ENCODE data around the gene GTF2H1. TPM values are rescaled to one million over a fixed set of nuclear protein-coding genes. Genes with fewer than 3 reads are reported as not detected.
A peak's percentile ranks its signal among the peaks of the same experiment; 100 is the strongest.

GTF2H1 gene
- total and polyA plus RNA-seq, 9 of the 15 experiments (the other 6 are each of a cell fraction or from before 2014, with no cell fraction given): 56.9 to 126 (median 92.1) TPM

- TF ChIP-seq ZBTB26 (CRISPR knock-in tag; IDR thresholded peaks at IDR 0.05) (0 out of 2 replicates have a peak, but pooled peaks have one; percentile 11), ZNF318 (IDR thresholded peaks at IDR 0.05; ENCODE audit: borderline replicate concordance in 1 of 2, low read depth in 1 of 2) (0 out of 4 replicates have a peak, but pooled peaks of 1 of the 2 experiments have one; percentile 27), CHD1 (IDR thresholded peaks at IDR 0.05; ENCODE audit: low read length) (no peak), ETV6 (IDR thresholded peaks at IDR 0.05; ENCODE audit: borderline replicate concordance in 1 of 2, low read depth in 2 of 2, low read length in 1 of 2) (peak in 1 of 2 experiments; percentile 71; a peak in 2 of 4 replicates), ETV6 (CRISPR knock-in tag; IDR thresholded peaks at IDR 0.05; ENCODE audit: borderline replicate concordance) (no peak), MTA1 (IDR thresholded peaks at IDR 0.05; ENCODE audit: borderline replicate concordance) (peak; percentile 70; the same call in 1 of the 2 replicates), JUN (IDR thresholded peaks at IDR 0.05; ENCODE audit: borderline replicate concordance, low read depth, low read length) (peak; percentile 35; the same call in 1 of the 2 replicates), JUN (CRISPR knock-in tag; IDR thresholded peaks at IDR 0.05; ENCODE audit: borderline replicate concordance) (no peak), MEIS2 (IDR thresholded peaks at IDR 0.05; ENCODE audit: partially characterized antibody) (peak; percentile 94), SETDB1 (IDR thresholded peaks at IDR 0.05; ENCODE audit: low read length) (no peak), MEF2D (tag; conservative IDR thresholded peaks at IDR 0.05; ENCODE audit: low read depth) (0 out of 2 replicates have a peak, but pooled peaks have one; percentile 26), DMBX1 (CRISPR knock-in tag; IDR thresholded peaks at IDR 0.05; ENCODE audit: borderline replicate concordance) (0 out of 2 replicates have a peak, but pooled peaks have one; percentile 58), SUPT5H (IDR thresholded peaks at IDR 0.05) (no peak), NFRKB (IDR thresholded peaks at IDR 0.05; ENCODE audit: low read depth) (peak; percentile 75; the same call in 1 of the 2 replicates), MCM5 (IDR thresholded peaks at IDR 0.05; ENCODE audit: low read depth) (no peak), DPF2 (IDR thresholded peaks at IDR 0.05) (peak; percentile 96), MNT (conservative IDR thresholded peaks at IDR 0.05) (0 out of 4 replicates have a peak, but pooled peaks of 1 of the 2 experiments have one; percentile 31)
Measured at GRCh38 chr11:18329196-18329870, 7.0 kb downstream of the GTF2H1 start (continued).

All from K562 (cell line).